ENCODE data around the gene EFHC1. TPM values are rescaled to one million over a fixed set of nuclear protein-coding genes. Genes with fewer than 3 reads are reported as not detected.
"Not testable (repeated sequence)": the region's sequence is repeated elsewhere in the genome, so short reads cannot be mapped to it uniquely, and the experiment has no call there.

The EFHC1 gene
- total RNA-seq, 2 donors from 2014 or later = 11.1 to 13.8 TPM

GRCh38 chr6:52423448-52423847 lies 3.3 kb downstream of the EFHC1 start:
- intact Hi-C loops (cut with DNase I, micrococcal nuclease) = loop anchor here in 1 of 2 donors (5.0 to 10.0 kb wide), 2 partner anchors 91 to 154 kb away; partner anchors contain the start of gene TRAM2
- DNase-seq = no peak
- ATAC-seq = no peak

DNA sequence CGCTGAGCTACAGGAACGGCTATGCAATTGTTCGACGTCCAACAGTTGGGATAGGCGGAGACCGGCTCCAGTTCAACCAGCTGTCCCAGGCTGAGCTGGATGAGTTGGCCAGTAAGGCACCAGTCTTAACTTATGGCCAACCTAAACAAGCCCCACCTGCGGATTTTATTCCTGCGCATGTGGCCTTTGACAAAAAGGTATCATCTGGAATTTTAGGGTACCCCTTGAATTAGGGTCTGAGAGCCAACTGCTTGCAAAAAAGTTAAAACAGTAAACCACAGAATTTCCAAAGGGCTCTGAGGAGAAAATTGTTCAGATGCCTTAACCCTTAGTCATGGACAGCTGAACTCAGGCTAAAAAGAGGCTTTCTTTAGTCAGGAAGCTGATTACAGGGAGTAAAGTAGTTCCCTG lies 3.8 kb downstream of the EFHC1 start:
- intact Hi-C loops (cut with DNase I, micrococcal nuclease) = loop anchor here in 1 of 2 donors (5.0 to 10.0 kb wide), 2 partner anchors 91 to 153 kb away; partner anchors contain the start of gene TRAM2
- no peak for ATAC-seq
- DNase-seq = no peak

DNA sequence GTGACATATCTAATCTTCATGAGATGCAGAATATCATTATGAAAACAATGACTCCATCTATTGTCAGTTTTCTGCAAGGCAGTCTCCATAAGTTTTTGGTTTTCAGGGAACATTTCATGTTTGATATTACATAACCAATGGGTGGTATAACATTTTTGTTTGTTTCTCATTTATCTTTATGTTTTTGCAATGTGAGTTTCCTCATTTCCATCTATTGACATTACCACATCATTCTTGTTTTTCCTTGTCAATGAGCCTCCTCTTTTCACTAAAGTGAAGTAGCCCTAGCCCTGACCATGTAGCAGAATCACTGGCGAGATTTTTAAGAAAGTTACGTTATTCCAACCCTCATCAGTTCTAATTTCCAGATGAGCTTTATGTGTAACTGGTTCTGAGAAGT lies 4.4 kb downstream of the EFHC1 start:
- DNase-seq (no peak), ATAC-seq (no peak)
- intact Hi-C loops (cut with DNase I, micrococcal nuclease) = loop anchor here in 1 of 2 donors (5.0 to 10.0 kb wide), 2 partner anchors 90 to 153 kb away; partner anchors contain the start of gene TRAM2

GRCh38 chr6:52426667-52427066 lies 6.5 kb downstream of the EFHC1 start:
- no peak for ATAC-seq
- no peak for DNase-seq
- intact Hi-C loops (cut with DNase I, micrococcal nuclease) = loop anchor here in 1 of 2 donors (10.0 kb wide), 1 partner anchor 88 kb away; no protein-coding TSS in a partner anchor

DNA sequence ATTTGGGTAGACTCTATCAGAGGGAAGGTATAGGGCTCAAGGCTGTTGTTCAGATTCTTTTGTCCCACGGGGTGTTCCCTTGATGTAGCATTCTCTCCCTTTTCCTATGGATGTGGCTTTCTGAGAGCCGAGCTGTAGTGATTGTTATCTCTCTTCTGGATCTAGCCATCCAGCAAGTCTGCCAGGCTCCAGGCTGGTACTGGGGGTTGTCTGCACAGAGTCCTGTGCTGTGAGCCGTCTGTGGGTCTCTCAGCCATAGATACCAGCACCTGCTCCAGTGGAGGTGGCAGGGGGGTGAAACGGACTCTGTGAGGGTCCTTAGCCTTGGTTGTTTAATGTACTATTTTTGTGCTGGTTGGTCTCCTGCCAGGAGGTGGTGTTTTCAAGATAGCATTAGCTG lies 13.2 kb downstream of the EFHC1 start:
- ATAC-seq; DNase-seq; intact Hi-C loops (cut with DNase I, micrococcal nuclease): not testable (repeated sequence)

- intact Hi-C loops (cut with DNase I, micrococcal nuclease) = no loop called here
- ATAC-seq (peak; percentile 31), DNase-seq (no peak)
These were observed 15.2 kb downstream of the EFHC1 start for GRCh38 chr6:52435345-52435744.

GRCh38 chr6:52438926-52439325 lies 18.8 kb downstream of the EFHC1 start:
- intact Hi-C loops (cut with DNase I, micrococcal nuclease) = no loop called here
- DNase-seq (no peak), ATAC-seq (no peak)

DNA sequence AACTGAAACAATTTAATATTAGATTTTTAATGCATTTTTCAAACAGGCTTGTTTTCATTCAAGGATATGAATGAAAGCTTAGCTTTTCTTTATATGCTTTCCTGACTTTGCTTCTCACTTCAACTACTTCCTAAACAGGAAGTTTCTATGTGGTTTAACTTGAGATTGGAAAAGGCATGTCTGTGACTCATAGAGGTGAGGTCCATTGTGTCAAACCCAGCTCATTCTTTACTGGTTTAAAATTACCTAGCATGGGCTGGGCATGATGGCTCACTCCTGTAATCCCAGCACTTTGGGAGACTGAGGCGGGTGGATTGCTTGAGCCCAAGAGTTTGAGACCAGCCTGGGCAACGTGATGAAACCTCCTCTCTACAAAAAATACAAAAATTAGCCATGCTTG lies 34.4 kb downstream of the EFHC1 start:
- no peak for DNase-seq
- ATAC-seq = peak; percentile 53
- intact Hi-C loops (cut with DNase I, micrococcal nuclease) = no loop called here

DNA sequence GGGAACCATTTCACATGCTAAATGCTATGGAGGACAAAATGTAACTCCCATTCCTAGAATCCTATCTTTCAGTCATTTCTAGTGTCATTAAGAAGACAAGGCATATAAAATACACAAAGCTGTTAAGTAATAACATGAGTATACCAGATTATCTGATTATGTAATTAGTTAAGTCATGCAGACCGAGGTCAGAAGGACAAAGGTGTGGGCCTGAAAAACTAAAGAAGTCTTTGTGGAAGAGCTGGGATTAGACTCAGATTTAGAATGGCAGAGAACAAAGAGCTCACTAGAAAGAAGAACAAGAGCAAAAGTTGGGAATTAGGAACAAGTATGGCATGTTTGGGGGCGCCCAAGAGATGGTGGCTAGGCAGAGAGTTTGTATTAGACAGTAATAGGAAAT lies 37.0 kb downstream of the EFHC1 start:
- ATAC-seq = no peak
- intact Hi-C loops (cut with DNase I, micrococcal nuclease) = no loop called here
- no peak for DNase-seq

DNA sequence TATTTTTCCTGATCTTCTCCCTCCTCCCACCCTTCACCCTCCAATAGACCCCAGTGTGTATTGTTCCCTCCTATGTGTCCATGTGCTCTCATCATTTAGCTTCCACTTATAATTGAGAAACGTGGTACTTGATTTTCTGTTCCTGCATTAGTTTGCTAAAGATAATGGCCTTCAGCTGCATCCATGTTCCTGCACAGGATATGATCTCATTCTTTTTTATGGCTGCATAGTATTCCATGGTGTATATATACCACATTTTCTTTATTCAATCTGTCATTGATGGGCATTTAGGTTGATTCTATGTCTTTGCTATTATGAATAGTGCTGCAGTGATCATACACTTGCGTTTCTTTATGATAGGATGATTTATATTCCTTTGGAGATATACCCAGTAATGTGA lies 41.1 kb downstream of the EFHC1 start:
- ATAC-seq; intact Hi-C loops (cut with DNase I, micrococcal nuclease); DNase-seq: not testable (repeated sequence)

DNA sequence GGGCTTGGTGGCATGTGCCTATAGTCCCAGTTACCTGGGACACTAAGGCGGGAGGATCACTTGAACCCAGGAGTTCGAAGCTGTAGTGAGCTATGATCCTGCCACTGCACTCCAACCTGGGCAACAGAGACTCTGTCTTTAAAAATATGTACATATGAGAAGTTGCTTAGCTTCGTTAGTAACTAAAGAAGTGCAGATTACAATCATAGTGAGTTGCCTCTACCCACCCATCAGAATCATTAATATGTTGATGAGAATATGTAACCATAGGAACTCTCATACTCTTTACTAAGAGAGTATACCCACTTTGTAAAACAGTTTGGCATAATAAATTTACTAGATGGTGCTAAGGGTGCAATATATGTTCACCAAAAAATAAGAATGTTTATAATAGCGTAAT lies 54.0 kb downstream of the EFHC1 start:
- no peak for ATAC-seq
- intact Hi-C loops (cut with DNase I, micrococcal nuclease) = no loop called here
- DNase-seq = no peak

GRCh38 chr6:52475307-52475706 lies 55.2 kb downstream of the EFHC1 start:
- ATAC-seq = no peak
- intact Hi-C loops (cut with DNase I, micrococcal nuclease) = no loop called here
- DNase-seq = no peak

- DNase-seq (no peak), ATAC-seq (no peak)
- intact Hi-C loops (cut with DNase I, micrococcal nuclease) = no loop called here
These were observed 62.9 kb downstream of the EFHC1 start for GRCh38 chr6:52482903-52483670.

DNA sequence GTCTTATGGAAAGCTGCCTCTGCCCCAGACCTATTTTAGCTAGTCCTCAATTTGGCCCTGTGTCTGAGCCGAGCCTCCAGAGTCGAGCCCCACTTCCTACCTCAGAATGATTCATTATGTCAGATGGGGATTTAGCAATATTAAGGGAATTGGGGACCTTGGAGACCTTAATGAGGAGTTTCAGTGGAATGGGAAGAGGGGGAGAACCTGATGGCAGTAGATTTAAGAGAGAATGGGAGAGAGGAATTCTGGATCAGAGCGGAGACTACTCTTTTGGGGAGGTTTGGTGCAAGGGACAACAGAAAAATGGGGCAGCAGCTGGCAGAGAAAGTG lies 63.5 kb downstream of the EFHC1 start:
- no peak for DNase-seq
- intact Hi-C loops (cut with DNase I, micrococcal nuclease) = no loop called here
- ATAC-seq = no peak

- ATAC-seq (no peak), DNase-seq (no peak)
- intact Hi-C loops (cut with DNase I, micrococcal nuclease) = no loop called here
These were observed 69.7 kb downstream of the EFHC1 start for GRCh38 chr6:52489881-52490280.

- intact Hi-C loops (cut with DNase I, micrococcal nuclease) = no loop called here
- ATAC-seq = no peak
- DNase-seq = no peak
These were observed 71.3 kb downstream of the EFHC1 start for GRCh38 chr6:52491203-52492069.

DNA sequence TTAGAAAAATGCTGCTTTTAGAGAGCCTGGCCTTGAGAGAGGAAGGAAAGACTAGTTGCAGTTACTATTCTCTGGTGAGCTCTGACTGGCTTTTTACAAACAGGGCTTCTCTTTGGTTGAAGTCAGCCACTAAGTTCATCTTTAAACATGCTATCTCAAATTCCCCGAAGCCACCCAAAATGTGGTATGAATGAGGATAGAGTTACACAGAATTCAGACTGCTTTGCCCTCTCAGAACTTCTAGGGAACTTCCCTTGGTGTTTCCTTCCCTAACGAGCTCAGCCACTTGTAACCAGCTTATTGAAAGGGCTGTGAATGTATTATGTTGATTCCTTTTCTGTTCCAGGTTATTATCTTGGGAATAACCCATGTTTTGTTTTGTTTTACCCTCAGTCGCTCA lies 73.5 kb downstream of the EFHC1 start:
- DNase-seq = no peak
- ATAC-seq = no peak
- intact Hi-C loops (cut with DNase I, micrococcal nuclease) = no loop called here

DNA sequence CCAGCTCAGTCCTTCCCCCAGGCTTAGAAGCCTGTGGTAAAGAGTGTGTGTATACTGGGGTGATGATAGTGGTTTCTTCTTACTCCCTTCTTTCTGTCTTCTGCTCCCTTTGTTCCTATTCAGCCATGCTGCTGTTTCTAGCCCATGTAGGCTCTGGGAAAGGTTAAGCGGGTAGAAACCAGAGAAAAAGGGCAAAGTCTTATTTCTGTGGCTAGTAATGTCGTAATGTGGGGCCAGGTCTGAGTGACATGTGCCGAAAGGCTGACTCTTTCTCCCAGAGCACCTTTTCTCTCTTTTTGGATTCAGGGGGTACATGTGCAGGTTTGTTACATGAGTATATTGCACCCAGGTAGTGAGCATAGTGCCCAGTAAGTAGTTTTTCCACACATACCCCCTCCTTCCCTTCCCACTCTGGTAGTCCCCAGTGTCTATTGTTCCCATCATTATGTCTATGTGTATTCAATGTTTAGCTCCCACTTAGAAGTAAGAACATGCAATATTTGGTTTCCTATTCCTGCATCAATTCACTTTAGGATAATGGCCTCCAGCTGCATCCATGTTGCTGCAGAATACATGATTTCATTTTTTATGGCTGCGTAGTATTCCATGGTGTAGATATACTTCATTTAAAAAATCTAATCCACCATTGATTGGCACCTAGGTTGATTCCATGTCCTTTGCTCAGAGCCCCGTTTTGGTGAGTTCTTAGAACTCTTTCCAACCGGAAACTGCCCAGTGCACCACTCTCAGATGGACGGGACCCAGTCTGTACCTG lies 74.3 kb downstream of the EFHC1 start:
- intact Hi-C loops (cut with DNase I, micrococcal nuclease) = no loop called here
- DNase-seq (no peak), ATAC-seq (no peak)

GRCh38 chr6:52495922-52496321 lies 75.8 kb downstream of the EFHC1 start:
- no peak for DNase-seq
- no peak for ATAC-seq
- intact Hi-C loops (cut with DNase I, micrococcal nuclease) = no loop called here

Measured in left colon (tissue), 2 donors.